Tibial artery (tissue), 4 donors: ENCODE results near the gene NANOS1.

Experiments used
- DNase-seq, 2 donors: peaks; one replicate each; pipeline ENCODE4 v3.0.0-alpha.2; 2019
- H3K27ac ChIP-seq, 2 donors: fragments of 200-600 bp; sonication (generic) in 1 of 2; 1 replicate in 1 of 2; 2 replicates in 1 of 2; pipeline ENCODE4 v1.5.1; 2018 to 2019; ENCODE audit warnings: mild to moderate bottlenecking in 1 of 2
- H3K27me3 ChIP-seq, 2 donors: fragments of 200-600 bp; sonication (generic) in 1 of 2; one replicate each; pipeline versions ENCODE4 v1.5.1 to v1.6.0; 2016 to 2019
- H3K36me3 ChIP-seq, 3 donors: fragments of 200-600 bp; sonication (generic) in 2 of 3; one replicate each; pipeline ENCODE4 v1.5.1; 2016 to 2019; ENCODE audit warnings: mild to moderate bottlenecking in 2 of 3
- H3K4me1 ChIP-seq, 4 donors: fragments of 200-600 bp; sonication (generic) in 2 of 4; 1 replicate in 3 of 4; 2 replicates in 1 of 4; pipeline ENCODE4 v1.5.1; 2016 to 2019
- H3K4me3 ChIP-seq, 2 donors: fragments of 200-600 bp; sonication (generic) in 1 of 2; 1 replicate in 1 of 2; 2 replicates in 1 of 2; pipeline ENCODE4 v1.5.1; 2018 to 2019; ENCODE audit warnings: mild to moderate bottlenecking in 2 of 2
- H3K9me3 ChIP-seq, 3 donors: fragments of 200-600 bp; sonication (generic) in 1 of 3; one replicate each; pipeline ENCODE4 v1.5.1; 2016 to 2019
- CTCF ChIP-seq, 2 experiments: fragments of 200-600 bp in 1 of 2; fragments of 450-650 bp in 1 of 2; IDR thresholded peaks; one replicate each; pipeline ENCODE4 v1.5.1; 2017 to 2019; ENCODE audit warnings: antibody characterized with exemption in 2 of 2, mild to moderate bottlenecking in 1 of 2, moderate library complexity in 1 of 2
- intact Hi-C: fragments of 100-400 bp; cut with DNase I; formaldehyde crosslinking; loops from one replicate; pipeline ENCODE4 v1.15.0; 2023; ENCODE audit warnings: low total_unique reads

Gene NANOS1

GRCh38 chr10:119031496-119032059 is 2.1 kb downstream of the NANOS1 start:
- intact Hi-C loops = no loop called here
- no peak for TF ChIP-seq CTCF (IDR thresholded peaks at IDR 0.05)
- Histone ChIP-seq H3K4me3 (no peak overlapping the region), H3K4me1 (peaks cover 0 to 25% (median 14%) of the 10 kb centered on the region in 4 donors), H3K27me3 (no peaks in the 10 kb centered on the region), H3K36me3 (peaks cover 30 to 38% (median 33%) of the 10 kb centered on the region in 3 donors), H3K27ac (no peak overlapping the region), H3K9me3 (no peaks in the 10 kb centered on the region)
- DNase-seq = no peak

GRCh38 chr10:119039161-119039560 is 9.6 kb downstream of the NANOS1 start:
- no peaks in the 10 kb centered on the region for H3K27me3 ChIP-seq
- H3K4me3 ChIP-seq = no peak overlapping the region
- H3K27ac ChIP-seq = no peak overlapping the region
- intact Hi-C loops = no loop called here
- no peaks in the 10 kb centered on the region for H3K9me3 ChIP-seq
- H3K36me3 ChIP-seq = peaks cover 88 to 95% (median 91%) of the 10 kb centered on the region in 3 donors
- no peaks in the 10 kb centered on the region for H3K4me1 ChIP-seq
- no peak for TF ChIP-seq CTCF (IDR thresholded peaks at IDR 0.05)
- DNase-seq = no peak

- no peaks in the 10 kb centered on the region for H3K4me1 ChIP-seq
- no peak overlapping the region for H3K27ac ChIP-seq
- peaks cover 95 to 100% (median 95%) of the 10 kb centered on the region in 3 donors for H3K36me3 ChIP-seq
- DNase-seq = no peak
- intact Hi-C loops = no loop called here
- no peaks in the 10 kb centered on the region for H3K9me3 ChIP-seq
- H3K4me3 ChIP-seq = no peak overlapping the region
- no peaks in the 10 kb centered on the region for H3K27me3 ChIP-seq
- TF ChIP-seq CTCF (IDR thresholded peaks at IDR 0.05) = no peak
Measured at GRCh38 chr10:119041326-119041725, 11.8 kb downstream of the NANOS1 start.

- intact Hi-C loops = no loop called here
- H3K4me3 ChIP-seq = no peak overlapping the region
- H3K27me3 ChIP-seq = no peaks in the 10 kb centered on the region
- DNase-seq = no peak
- H3K9me3 ChIP-seq = no peaks in the 10 kb centered on the region
- H3K27ac ChIP-seq = no peak overlapping the region
- peaks cover 95 to 100% (median 95%) of the 10 kb centered on the region in 3 donors for H3K36me3 ChIP-seq
- TF ChIP-seq CTCF (IDR thresholded peaks at IDR 0.05) = no peak
- no peaks in the 10 kb centered on the region for H3K4me1 ChIP-seq
Measured at GRCh38 chr10:119042169-119042568, 12.7 kb downstream of the NANOS1 start.

- Histone ChIP-seq H3K36me3 (peaks cover 93 to 99% (median 94%) of the 10 kb centered on the region in 3 donors), H3K9me3 (no peaks in the 10 kb centered on the region), H3K4me1 (no peaks in the 10 kb centered on the region), H3K27me3 (no peaks in the 10 kb centered on the region), H3K27ac (no peak overlapping the region), H3K4me3 (no peak overlapping the region)
- no peak for TF ChIP-seq CTCF (IDR thresholded peaks at IDR 0.05)
- no peak for DNase-seq
- intact Hi-C loops = no loop called here
Measured at GRCh38 chr10:119045561-119045960, 16.0 kb downstream of the NANOS1 start.

GRCh38 chr10:119049361-119049760 is 19.8 kb downstream of the NANOS1 start:
- no peak overlapping the region for H3K27ac ChIP-seq
- H3K9me3 ChIP-seq = no peaks in the 10 kb centered on the region
- H3K27me3 ChIP-seq = no peaks in the 10 kb centered on the region
- DNase-seq = no peak
- no peak overlapping the region for H3K4me3 ChIP-seq
- intact Hi-C loops = no loop called here
- H3K4me1 ChIP-seq = no peaks in the 10 kb centered on the region
- H3K36me3 ChIP-seq = peaks cover 91 to 97% (median 93%) of the 10 kb centered on the region in 3 donors
- TF ChIP-seq CTCF (IDR thresholded peaks at IDR 0.05) = no peak
